ENCODE data around the gene SGCA.

The SGCA gene

GRCh38 chr17:50149091-50149416 lies 16.8 kb upstream of the SGCA start:
- Histone ChIP-seq H3K9me3 (ENCODE audit: control insufficient read depth in 5 of 5, low read length in 5 of 5) (no peaks in the 10 kb centered on the region), H3K4me1 (ENCODE audit: control insufficient read depth in 5 of 5, insufficient read depth in 5 of 5, low read length in 5 of 5) (peaks cover 19 to 91% (median 78%) of the 10 kb centered on the region in 5 donors), H3K9ac (ENCODE audit: low read length in 5 of 5) (peak overlapping the region in 4 of 5 donors; percentile 63 to 78 (median 64))

GRCh38 chr17:50149417-50150353 lies 16.1 kb upstream of the SGCA start:
- peaks cover 24 to 93% (median 81%) of the 10 kb centered on the region in 5 donors for H3K4me1 ChIP-seq (ENCODE audit: control insufficient read depth in 5 of 5, insufficient read depth in 5 of 5, low read length in 5 of 5)

More at GRCh38 chr17:50149091-50149416, 16.8 kb upstream of the SGCA start:
- no peaks in the 10 kb centered on the region for H3K27me3 ChIP-seq (ENCODE audit: control insufficient read depth in 5 of 5, insufficient read depth in 4 of 5, low read length in 5 of 5)
- H3K4me3 ChIP-seq (ENCODE audit: low read depth in 1 of 5, low read length in 5 of 5): peak overlapping the region in 4 of 5 donors; percentile 66 to 82 (median 76)
- H3K36me3 ChIP-seq (ENCODE audit: control insufficient read depth in 5 of 5, insufficient read depth in 5 of 5, low read length in 5 of 5): peaks cover 0 to 17% (median 13%) of the 10 kb centered on the region in 5 donors
- peak overlapping the region; percentile 60 for H3K27ac ChIP-seq (ENCODE audit: low read depth, low read length)

DNA sequence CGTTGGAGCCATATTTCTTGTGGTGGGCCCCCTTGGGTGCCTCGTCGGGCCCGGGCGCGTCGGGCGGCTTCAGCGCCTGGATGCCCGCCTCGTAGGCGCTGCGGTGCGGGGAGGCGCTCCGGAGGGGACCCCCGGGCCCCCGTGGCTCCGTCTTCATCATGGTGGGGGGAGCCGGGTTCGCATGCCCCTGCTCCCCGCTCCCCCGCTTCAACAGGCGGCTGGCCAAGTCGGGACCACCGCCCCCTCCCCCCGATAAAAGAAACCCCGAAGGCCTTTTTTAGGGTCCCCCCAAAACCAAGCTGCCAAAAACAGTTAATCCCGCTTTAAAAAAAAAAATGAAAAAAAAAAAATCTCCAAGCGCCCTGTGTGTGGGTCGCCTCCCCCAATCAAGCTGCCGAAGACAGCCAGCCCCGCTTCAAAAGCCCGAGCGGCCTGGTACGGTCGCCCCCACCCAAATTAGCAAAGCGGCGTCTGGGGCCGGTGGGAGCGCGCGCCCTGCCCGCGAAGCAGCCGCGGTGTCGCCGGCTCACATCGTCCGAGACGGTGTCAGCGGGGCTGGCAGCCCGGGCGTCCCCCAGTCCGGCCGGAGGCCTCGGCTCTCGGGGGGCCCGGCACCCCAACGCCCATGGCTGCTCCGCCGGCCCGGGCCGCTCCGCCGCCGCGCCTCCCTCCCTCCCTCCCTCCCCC lies 15.3 kb upstream of the SGCA start, which contains the start of gene PPP1R9B:
PPP1R9B (minus strand) TSS at position 324 of the 687 bp plus-strand sequence; CDS start at position 160, 164 bp downstream.
- Histone ChIP-seq H3K9me3 (ENCODE audit: control insufficient read depth in 5 of 5, low read length in 5 of 5) (no peaks in the 10 kb centered on the region), H3K9ac (ENCODE audit: low read length in 5 of 5) (peak within 1 kb of the TSS; percentile 1 to 79 (median 66)), H3K4me3 (ENCODE audit: low read depth in 1 of 5, low read length in 5 of 5) (peak within 1 kb of the TSS; percentile 72 to 84 (median 82)), H3K4me1 (ENCODE audit: control insufficient read depth in 5 of 5, insufficient read depth in 5 of 5, low read length in 5 of 5) (peaks cover 25 to 93% (median 81%) of the 10 kb centered on the region in 5 donors), H3K36me3 (ENCODE audit: control insufficient read depth in 5 of 5, insufficient read depth in 5 of 5, low read length in 5 of 5) (peaks cover 0 to 3% (median 0%) of the 10 kb centered on the region in 5 donors), H3K27ac (ENCODE audit: low read depth, low read length) (peak within 1 kb of the TSS; percentile 65), H3K27me3 (ENCODE audit: control insufficient read depth in 5 of 5, insufficient read depth in 4 of 5, low read length in 5 of 5) (no peaks in the 10 kb centered on the region)

More at GRCh38 chr17:50149417-50150353, 16.1 kb upstream of the SGCA start:
- H3K27me3 ChIP-seq (ENCODE audit: control insufficient read depth in 5 of 5, insufficient read depth in 4 of 5, low read length in 5 of 5): no peaks in the 10 kb centered on the region
- H3K36me3 ChIP-seq (ENCODE audit: control insufficient read depth in 5 of 5, insufficient read depth in 5 of 5, low read length in 5 of 5): peaks cover 0 to 11% (median 7%) of the 10 kb centered on the region in 5 donors
- H3K27ac ChIP-seq (ENCODE audit: low read depth, low read length): peak overlapping the region; percentile 60
- H3K9me3 ChIP-seq (ENCODE audit: control insufficient read depth in 5 of 5, low read length in 5 of 5): no peaks in the 10 kb centered on the region
- peak overlapping the region in 4 of 5 donors; percentile 66 to 82 (median 76) for H3K4me3 ChIP-seq (ENCODE audit: low read depth in 1 of 5, low read length in 5 of 5)
- peak overlapping the region in 4 of 5 donors; percentile 63 to 79 (median 70) for H3K9ac ChIP-seq (ENCODE audit: low read length in 5 of 5)

GRCh38 chr17:50151041-50151936 lies 14.5 kb upstream of the SGCA start:
- H3K4me3 ChIP-seq (ENCODE audit: low read depth in 1 of 5, low read length in 5 of 5): peak overlapping the region; percentile 72 to 84 (median 82)
- no peaks in the 10 kb centered on the region for H3K27me3 ChIP-seq (ENCODE audit: control insufficient read depth in 5 of 5, insufficient read depth in 4 of 5, low read length in 5 of 5)
- H3K4me1 ChIP-seq (ENCODE audit: control insufficient read depth in 5 of 5, insufficient read depth in 5 of 5, low read length in 5 of 5): peaks cover 26 to 88% (median 75%) of the 10 kb centered on the region in 5 donors
- peak overlapping the region; percentile 1 to 74 (median 50) for H3K9ac ChIP-seq (ENCODE audit: low read length in 5 of 5)
- H3K27ac ChIP-seq (ENCODE audit: low read depth, low read length): peak overlapping the region; percentile 65
- H3K9me3 ChIP-seq (ENCODE audit: control insufficient read depth in 5 of 5, low read length in 5 of 5): no peaks in the 10 kb centered on the region
- H3K36me3 ChIP-seq (ENCODE audit: control insufficient read depth in 5 of 5, insufficient read depth in 5 of 5, low read length in 5 of 5): peaks cover 0 to 2% (median 0%) of the 10 kb centered on the region in 5 donors

DNA sequence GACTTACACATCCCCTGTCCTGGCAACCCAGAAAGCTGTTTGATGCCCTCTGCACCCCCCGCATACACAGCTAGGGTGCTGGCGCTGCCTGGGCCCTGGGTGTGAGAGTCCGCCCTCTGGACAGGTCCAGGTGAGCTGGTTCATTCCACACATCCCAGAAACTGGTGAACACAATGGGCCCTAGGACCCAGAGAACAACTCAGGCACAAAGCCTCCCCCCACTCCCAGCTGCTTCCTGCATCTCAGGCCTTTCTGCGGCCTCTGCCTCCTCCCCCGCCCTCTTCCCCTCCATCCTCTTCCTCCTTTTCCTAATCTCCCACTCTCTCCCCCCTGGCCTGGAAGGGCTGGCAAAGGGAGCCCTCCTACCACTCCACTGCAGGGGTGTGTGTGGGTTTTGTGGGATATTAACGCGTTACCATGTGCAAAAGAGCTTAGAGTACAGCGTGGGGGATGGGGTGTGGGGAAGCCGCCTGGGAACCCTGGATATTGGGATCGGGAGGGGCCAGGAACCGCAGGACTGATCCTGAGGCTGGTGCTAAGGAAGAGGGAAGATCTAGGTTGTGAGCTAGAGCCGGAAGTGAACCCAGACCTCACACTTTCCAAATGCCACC lies 13.8 kb upstream of the SGCA start:
- Histone ChIP-seq H3K4me3 (ENCODE audit: low read depth in 1 of 5, low read length in 5 of 5) (peak overlapping the region; percentile 54 to 82 (median 79)), H3K36me3 (ENCODE audit: control insufficient read depth in 5 of 5, insufficient read depth in 5 of 5, low read length in 5 of 5) (no peaks in the 10 kb centered on the region), H3K27me3 (ENCODE audit: control insufficient read depth in 5 of 5, insufficient read depth in 4 of 5, low read length in 5 of 5) (no peaks in the 10 kb centered on the region), H3K4me1 (ENCODE audit: control insufficient read depth in 5 of 5, insufficient read depth in 5 of 5, low read length in 5 of 5) (peaks cover 21 to 80% (median 67%) of the 10 kb centered on the region in 5 donors), H3K9ac (ENCODE audit: low read length in 5 of 5) (peak overlapping the region in 4 of 5 donors; percentile 10 to 62 (median 42)), H3K9me3 (ENCODE audit: control insufficient read depth in 5 of 5, low read length in 5 of 5) (no peaks in the 10 kb centered on the region), H3K27ac (ENCODE audit: low read depth, low read length) (peak overlapping the region; percentile 65)

DNA sequence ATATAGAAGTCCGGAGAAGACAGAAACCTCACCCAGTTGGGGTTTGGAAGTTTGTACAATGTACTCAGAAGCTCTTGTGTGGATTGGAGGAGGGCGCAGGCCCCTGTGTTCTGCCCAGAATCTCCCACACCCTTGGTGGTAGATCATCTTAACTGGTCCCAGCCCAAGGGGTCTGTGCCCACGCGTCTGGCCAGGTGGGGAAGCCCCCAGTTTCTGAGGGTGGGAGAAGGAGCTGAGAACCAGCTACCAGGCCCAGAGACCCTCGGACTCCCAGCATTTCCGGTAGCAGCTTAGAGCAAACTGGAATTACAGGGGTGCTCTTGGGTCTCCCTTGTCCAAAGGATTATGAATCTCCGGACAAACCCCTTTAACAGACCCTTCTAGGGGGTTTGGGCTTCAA lies 13.1 kb upstream of the SGCA start:
- peak overlapping the region in 2 of 5 donors; percentile 79 to 82 for H3K4me3 ChIP-seq (ENCODE audit: low read depth in 1 of 5, low read length in 5 of 5)
- no peaks in the 10 kb centered on the region for H3K36me3 ChIP-seq (ENCODE audit: control insufficient read depth in 5 of 5, insufficient read depth in 5 of 5, low read length in 5 of 5)

GRCh38 chr17:50153650-50154575 lies 11.9 kb upstream of the SGCA start:
- H3K36me3 ChIP-seq (ENCODE audit: control insufficient read depth in 5 of 5, insufficient read depth in 5 of 5, low read length in 5 of 5): no peaks in the 10 kb centered on the region
- no peak overlapping the region for H3K4me3 ChIP-seq (ENCODE audit: low read depth in 1 of 5, low read length in 5 of 5)
- peak overlapping the region in 4 of 5 donors; percentile 18 to 53 (median 46) for H3K9ac ChIP-seq (ENCODE audit: low read length in 5 of 5)
- H3K9me3 ChIP-seq (ENCODE audit: control insufficient read depth in 5 of 5, low read length in 5 of 5): no peaks in the 10 kb centered on the region
- peaks cover 16 to 63% (median 51%) of the 10 kb centered on the region in 5 donors for H3K4me1 ChIP-seq (ENCODE audit: control insufficient read depth in 5 of 5, insufficient read depth in 5 of 5, low read length in 5 of 5)
- H3K27ac ChIP-seq (ENCODE audit: low read depth, low read length): peak overlapping the region; percentile 70
- H3K27me3 ChIP-seq (ENCODE audit: control insufficient read depth in 5 of 5, insufficient read depth in 4 of 5, low read length in 5 of 5): no peaks in the 10 kb centered on the region

More for the DNA sequence above, 13.1 kb upstream of the SGCA start:
- Histone ChIP-seq H3K4me1 (ENCODE audit: control insufficient read depth in 5 of 5, insufficient read depth in 5 of 5, low read length in 5 of 5) (peaks cover 19 to 73% (median 60%) of the 10 kb centered on the region in 5 donors), H3K9ac (ENCODE audit: low read length in 5 of 5) (no peak overlapping the region), H3K27ac (ENCODE audit: low read depth, low read length) (peak overlapping the region; percentile 65), H3K27me3 (ENCODE audit: control insufficient read depth in 5 of 5, insufficient read depth in 4 of 5, low read length in 5 of 5) (no peaks in the 10 kb centered on the region), H3K9me3 (ENCODE audit: control insufficient read depth in 5 of 5, low read length in 5 of 5) (no peaks in the 10 kb centered on the region)

DNA sequence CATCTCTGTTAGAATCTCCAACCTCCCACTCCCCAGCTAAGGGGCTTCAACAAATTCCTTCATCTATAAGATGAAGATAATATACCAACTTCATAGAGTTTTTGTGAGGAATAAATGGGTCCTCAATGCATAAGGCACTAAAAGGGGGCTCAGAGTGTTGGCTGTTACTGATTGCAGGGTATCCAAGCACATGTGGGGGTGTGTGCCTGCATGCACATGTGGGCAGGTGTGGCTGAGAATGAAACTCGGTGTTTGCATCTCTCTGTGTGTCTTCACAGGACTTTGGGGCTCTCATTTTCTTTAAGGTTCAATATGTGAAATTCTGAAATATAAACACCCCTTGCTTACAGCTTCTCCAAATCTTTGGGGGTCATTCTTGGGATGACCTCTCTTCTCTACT lies 11.2 kb upstream of the SGCA start:
- H3K9me3 ChIP-seq (ENCODE audit: control insufficient read depth in 5 of 5, low read length in 5 of 5): no peaks in the 10 kb centered on the region
- no peak overlapping the region for H3K4me3 ChIP-seq (ENCODE audit: low read depth in 1 of 5, low read length in 5 of 5)
- peak overlapping the region in 3 of 5 donors; percentile 18 to 64 (median 45) for H3K9ac ChIP-seq (ENCODE audit: low read length in 5 of 5)
- no peaks in the 10 kb centered on the region for H3K27me3 ChIP-seq (ENCODE audit: control insufficient read depth in 5 of 5, insufficient read depth in 4 of 5, low read length in 5 of 5)
- peak overlapping the region; percentile 70 for H3K27ac ChIP-seq (ENCODE audit: low read depth, low read length)
- no peaks in the 10 kb centered on the region for H3K36me3 ChIP-seq (ENCODE audit: control insufficient read depth in 5 of 5, insufficient read depth in 5 of 5, low read length in 5 of 5)
- H3K4me1 ChIP-seq (ENCODE audit: control insufficient read depth in 5 of 5, insufficient read depth in 5 of 5, low read length in 5 of 5): peaks cover 16 to 56% (median 46%) of the 10 kb centered on the region in 5 donors

Measured in subcutaneous abdominal adipose tissue (tissue), 5 donors.